GM12864 (cell line): ENCODE data around the gene ARHGAP19.

Experiments
- DNase-seq: peaks from one replicate; pipeline ENCODE4 v3.0.0-alpha.2; 2011; ENCODE audit warnings: low read depth
- H3K4me3 ChIP-seq: 2 replicates; pipeline ENCODE4 v1.5.1; 2011; ENCODE audit warnings: mild to moderate bottlenecking, low read depth, low read length, control low read depth
- TF ChIP-seq, protein P1 (sequence below): IDR thresholded peaks from 2 replicates; pipeline ENCODE4 v1.5.1; 2011; ENCODE audit warnings: low read depth, mild to moderate bottlenecking, moderate library complexity, low read length, control low read depth, inconsistent platforms; ENCODE audit errors: missing control alignments

ARHGAP19 gene

DNA sequence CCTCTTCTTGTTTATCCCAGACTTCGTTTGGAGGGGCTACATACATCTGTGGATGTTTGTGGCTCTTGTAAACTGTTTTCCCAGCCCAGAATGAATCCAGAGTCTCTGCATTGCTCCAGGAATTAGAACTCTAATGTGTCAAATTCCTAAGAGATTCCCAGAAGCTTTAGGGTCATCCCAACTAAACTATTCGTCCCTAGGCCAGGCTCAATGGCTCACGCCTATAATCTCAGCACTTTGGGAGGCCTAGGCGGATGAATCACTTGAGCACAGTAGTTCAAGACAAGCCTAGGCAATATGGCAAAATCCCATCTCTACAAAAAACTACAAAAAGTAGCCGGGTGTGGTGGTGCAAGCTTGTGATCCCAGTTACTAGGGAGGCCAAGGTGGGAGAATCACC, 28.5 kb downstream of the ARHGAP19 start:
- no peak for DNase-seq
- no peak overlapping the region for H3K4me3 ChIP-seq
- TF ChIP-seq, protein P1, sequence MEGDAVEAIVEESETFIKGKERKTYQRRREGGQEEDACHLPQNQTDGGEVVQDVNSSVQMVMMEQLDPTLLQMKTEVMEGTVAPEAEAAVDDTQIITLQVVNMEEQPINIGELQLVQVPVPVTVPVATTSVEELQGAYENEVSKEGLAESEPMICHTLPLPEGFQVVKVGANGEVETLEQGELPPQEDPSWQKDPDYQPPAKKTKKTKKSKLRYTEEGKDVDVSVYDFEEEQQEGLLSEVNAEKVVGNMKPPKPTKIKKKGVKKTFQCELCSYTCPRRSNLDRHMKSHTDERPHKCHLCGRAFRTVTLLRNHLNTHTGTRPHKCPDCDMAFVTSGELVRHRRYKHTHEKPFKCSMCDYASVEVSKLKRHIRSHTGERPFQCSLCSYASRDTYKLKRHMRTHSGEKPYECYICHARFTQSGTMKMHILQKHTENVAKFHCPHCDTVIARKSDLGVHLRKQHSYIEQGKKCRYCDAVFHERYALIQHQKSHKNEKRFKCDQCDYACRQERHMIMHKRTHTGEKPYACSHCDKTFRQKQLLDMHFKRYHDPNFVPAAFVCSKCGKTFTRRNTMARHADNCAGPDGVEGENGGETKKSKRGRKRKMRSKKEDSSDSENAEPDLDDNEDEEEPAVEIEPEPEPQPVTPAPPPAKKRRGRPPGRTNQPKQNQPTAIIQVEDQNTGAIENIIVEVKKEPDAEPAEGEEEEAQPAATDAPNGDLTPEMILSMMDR: no peak

DNA sequence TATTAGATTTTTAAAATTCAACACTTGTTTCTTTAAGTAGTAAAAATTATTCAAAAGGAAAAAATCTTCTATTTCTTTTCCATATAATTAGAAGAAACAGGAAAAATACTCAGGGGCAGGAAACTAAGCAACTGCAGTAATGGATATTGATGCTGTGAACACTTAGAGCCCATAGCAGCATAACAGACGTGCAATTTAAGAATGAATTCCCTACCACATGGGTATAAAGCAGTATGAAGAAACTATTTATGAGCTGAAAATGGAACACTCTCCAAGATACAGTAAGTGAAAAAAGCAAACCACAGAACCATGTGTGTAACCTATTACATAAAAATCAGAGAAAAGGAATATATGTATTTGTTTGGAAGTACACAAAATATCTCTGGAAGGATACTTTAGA, 30.8 kb downstream of the ARHGAP19 start:
- DNase-seq: no peak
- H3K4me3 ChIP-seq: no peak overlapping the region
- TF ChIP-seq, protein P1: no peak

DNA sequence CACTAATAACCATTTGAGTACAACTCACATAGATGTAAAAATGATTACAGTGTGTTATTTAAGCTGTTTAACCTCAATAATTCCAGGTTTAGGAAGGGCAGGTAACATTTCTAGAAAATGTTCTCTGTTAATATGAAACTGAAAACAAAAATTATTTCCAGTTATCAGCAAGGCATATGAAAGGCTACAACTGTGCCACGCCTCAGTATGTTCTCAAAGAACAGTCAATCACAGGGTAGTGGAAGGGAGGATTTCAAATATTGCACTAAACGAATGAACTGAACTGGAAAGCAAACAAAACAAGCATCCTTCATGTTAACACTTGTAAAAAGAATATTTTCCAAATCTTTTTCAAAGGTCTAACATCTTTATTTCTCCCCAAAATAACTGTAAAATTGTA, 31.3 kb downstream of the ARHGAP19 start:
- no peak for DNase-seq
- no peak overlapping the region for H3K4me3 ChIP-seq
- TF ChIP-seq, protein P1: no peak

DNA sequence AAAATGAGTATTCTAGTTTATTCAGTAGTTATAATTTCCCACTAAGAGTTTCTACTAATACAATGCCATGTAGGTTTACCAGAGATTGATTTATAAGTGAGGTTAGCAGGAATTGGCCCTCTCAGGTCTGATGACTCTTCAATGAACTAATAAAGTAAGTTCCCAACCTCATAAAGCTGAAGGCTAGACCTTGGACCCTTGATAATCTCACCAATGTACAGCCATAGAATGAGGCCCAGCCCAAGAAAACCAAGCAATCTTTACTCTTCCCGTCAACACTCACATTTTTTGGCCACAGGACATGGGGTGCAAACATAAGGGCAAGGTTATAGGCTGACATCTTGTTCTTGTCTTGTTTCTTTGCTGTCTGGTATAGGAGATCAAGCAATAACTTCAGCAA, 33.3 kb downstream of the ARHGAP19 start:
- TF ChIP-seq, protein P1: no peak
- no peak for DNase-seq
- H3K4me3 ChIP-seq: no peak overlapping the region

DNA sequence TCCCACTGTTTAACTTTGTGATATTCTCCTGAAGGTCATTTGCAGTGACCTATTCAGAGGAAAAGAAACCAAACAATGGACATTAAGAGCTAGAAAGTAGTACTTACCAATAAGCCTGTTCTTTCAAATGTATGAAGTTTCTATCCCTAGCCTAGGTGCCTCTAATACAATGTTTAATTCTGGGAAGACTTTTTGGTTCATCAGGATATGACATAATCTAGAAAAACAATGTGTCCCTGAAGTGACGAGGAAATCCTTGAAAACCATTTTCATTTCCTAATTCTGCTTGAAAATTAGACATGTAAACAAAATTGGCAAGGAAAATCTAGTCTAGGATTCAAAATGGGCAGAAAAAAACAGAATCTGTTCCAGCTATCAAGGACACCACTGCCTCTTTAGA, 36.1 kb downstream of the ARHGAP19 start:
- TF ChIP-seq, protein P1: no peak
- no peak for DNase-seq
- H3K4me3 ChIP-seq: no peak overlapping the region

DNA sequence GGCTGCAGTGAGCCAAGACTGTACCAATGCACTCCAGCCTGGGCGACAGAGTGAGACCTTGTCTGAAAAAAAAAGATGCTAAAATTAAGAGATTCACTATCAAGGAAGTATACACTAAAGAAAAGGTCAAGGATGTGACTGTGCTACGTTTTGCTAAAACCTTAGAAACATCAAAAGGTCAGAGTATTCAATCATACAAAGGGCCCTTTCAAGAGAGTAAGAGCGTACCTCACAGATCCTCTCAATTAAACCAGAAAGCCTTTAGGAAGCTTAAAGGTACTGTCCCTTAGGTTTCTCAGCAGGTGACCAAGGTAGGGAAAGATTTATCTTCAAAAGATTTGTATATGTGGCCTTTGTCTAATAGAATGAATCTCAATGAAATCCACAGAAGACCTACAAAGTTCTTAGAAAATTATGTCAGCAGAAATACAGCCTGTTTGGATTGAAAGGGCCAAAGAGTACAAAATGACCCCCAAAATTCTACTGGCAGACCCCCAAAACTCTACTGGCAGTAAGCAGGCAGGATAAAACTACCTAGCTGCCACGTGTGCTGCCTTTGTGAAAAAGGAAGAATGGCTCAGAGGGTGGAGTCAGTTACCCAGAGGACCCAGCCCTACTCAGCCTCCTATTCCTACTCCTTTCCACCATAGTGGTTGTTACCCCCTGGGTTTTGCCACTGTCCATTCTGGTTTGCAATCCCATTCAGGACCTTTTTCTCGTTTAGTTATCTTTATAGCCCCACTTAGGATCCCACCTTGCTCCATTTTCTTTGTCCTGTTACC, 36.7 kb downstream of the ARHGAP19 start:
- no peak overlapping the region for H3K4me3 ChIP-seq
- TF ChIP-seq, protein P1: no peak
- DNase-seq: no peak

DNA sequence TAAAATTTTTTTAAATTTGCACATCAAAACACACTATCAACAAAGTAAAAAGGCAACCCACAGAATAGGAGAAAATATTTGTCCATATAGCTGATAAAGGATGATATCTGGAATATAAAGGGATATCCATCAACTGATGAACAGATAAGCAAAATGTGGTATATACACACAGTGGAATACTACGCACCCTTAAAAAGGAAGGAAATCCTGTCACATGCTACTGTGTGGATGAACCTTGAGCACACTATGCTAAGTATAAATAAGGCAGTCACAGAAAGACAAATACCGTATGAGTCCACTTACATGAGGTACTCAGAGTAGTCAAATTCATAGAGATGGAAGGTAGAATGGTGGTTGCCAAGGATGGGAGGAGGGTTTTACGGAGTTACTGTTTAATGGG, 37.7 kb downstream of the ARHGAP19 start:
- DNase-seq: no peak
- no peak overlapping the region for H3K4me3 ChIP-seq
- TF ChIP-seq, protein P1: no peak
